NCI-H1417 treated with DMSO at 0.1 percent for 48 hours (cell line): Measurements from ENCODE around the gene DYNLT2.

Source experiments
- DNase-seq: peaks from one replicate; lab custom pipeline; 2025; lab: John Stamatoyannopoulos, UW

The DYNLT2 gene, protein sequence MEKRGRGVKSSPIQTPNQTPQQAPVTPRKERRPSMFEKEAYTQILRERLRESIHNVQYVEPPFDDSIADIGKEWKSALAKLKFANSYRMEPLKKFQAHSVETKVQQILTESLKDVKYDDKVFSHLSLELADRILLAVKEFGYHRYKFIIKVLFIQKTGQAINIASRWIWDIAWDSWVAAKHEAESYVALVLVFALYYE

DNA sequence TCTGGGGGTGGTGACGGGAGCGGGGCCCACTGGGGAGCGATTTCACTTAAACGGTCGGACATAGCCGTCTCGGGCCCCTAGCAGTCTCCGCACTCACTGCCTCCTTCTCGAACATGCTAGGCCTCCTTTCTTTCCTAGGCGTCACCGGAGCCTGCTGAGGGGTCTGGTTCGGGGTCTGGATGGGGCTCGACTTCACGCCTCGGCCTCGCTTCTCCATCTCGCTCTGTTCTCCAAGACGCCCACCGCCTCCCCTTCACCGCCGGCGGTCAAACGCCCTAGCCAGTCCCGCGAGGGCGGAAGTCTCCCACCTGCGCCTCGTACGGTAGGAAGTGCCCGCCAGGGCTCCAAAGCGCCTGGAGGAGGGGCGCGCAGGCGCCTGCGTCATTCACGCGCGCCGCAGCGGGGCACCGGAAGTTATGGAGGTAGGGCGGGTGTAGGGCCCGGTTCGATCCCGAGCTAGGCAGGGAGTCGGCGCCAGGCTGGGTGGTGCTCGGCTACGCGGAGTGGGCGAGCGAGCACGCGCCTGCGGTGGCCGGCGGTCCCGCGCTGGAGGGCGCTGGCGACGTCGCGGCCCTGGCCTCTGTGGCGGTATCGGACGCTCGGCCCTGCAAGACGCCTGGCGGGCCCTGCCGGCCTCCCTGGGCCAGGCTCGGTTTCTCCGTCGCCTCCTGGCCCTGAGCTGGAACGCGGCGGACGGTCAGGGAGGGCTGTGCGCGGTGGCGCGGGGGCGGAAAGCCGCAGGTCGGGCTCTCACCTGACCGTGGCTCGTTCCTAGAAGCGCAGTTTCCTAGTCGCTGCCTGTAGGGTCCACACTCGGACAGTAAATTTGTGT lies at the start of gene DYNLT2, which contains the start of gene ERMARD:
DYNLT2 (minus strand) TSS at position 331 of the 832 bp plus-strand sequence; CDS start at position 217, 114 bp downstream.
ERMARD (plus strand) TSS at position 381 of the 832 bp plus-strand sequence; CDS start at position 417, 36 bp downstream.
- DNase-seq = peak; percentile 87

DNA sequence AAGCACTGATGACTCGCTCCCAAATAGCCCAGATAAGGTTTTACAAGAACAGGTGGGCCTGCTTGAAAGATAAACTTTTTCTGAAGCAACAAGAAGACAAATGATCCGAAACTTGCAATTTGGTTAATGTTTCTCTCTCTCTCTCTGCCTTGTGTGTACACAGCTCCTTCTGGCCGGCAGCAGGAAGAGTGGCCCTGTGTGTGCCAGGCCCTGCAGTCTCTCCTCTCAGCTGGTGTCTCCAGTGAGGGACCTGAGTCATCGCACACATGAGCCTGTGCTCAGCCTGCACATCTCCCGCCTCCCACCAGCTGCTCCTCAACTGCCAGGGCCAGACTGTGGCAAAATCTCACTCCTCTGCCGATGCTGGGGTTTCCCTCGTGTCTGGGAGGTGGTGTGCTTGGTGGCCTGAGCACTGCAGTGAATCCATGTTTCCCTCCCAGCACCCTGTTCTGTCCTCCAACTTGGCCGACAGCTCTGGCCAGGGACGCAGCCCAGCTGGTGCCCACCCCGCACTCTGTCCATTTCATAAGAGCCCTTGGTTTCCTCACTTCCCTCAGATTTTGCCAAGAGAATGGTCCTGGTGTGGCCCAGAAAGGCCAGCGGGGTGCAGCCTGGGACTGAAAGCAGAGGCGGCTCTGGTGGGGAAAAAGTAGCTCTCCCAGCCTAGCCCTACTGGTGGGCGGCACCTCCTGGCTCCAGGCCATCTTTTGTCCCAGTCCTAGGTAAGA lies 49.5 kb upstream of the DYNLT2 start:
- DNase-seq = no peak

DNA sequence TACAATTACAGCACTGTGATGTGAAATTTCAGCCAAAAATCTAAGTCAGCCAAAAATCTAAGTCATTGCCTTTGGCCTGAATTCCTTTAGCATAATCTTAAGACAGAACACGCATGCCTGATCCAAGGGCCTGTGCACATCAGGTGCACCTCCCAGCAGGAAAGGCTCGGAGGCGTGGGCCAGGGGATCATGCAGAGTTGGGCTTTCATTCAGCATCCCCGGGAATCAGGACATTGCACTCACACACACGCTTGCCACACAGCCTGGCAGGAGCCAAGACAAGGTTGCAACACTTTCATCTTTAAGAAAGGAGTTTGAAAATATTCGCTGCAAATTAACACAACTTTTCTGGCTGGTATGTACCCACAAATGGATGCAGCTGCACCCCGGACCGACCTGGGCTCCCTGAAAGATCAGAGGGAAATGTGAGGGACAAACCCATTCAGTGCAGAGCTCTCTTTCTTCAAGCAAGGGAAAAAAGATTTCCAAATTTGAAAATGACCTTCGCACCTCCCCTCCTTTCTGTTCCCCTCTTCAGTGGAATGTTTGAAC lies 48.8 kb upstream of the DYNLT2 start:
- DNase-seq = no peak

DNA sequence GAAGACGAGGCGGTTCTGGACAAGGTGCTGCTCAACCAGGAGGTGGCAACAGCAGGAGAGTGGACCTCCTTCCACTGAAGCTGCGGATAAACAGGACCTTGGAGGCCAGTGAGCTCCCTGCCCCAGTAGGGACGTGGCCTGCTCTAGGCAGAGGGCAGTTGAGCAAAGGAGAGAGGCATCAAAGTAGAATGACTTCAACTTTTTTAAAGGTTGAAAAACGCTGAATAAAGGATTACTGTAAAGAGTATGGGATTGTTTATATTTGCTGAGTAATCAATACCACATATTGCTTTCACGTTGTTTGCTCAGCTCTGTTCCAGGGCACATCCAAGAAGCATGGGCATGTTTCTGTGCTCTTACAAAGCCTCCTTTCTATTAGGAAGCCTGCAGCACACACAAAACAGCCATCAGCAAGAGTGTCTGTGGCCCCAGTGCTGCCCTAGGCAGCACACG lies 48.1 kb upstream of the DYNLT2 start:
- no peak for DNase-seq

DNA sequence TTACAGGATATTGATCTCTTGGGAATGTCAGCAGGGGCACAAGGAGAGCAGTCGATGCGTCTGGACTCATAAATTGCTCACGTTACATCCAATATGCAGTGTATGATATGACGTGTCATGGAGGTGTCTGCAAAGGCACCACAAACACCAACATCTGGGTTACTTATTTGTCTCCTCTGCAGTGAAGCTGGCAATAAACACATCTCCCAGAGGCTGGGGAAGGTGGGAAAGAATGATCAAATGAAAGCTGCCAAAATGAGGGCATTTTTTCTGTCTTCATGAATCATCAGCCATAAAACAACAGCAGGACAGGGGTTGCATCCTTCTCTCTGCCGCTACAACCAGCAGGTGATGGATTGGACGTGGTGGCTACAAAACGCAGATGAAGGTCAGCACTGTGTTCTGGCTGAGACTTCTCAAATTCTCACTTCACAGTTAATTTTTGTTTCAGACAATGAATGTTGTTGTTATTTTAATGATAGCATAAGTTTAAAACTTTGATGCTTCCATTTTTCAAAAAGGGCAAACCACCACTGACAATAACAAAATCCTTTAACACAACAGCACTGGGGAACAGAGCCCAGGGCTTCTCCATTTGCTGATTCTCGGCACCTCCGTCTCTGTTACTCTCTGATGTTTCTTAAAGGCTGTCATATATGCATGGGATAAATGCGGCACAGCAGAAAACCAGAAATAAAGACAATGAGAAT lies 47.5 kb upstream of the DYNLT2 start:
- no peak for DNase-seq

DNA sequence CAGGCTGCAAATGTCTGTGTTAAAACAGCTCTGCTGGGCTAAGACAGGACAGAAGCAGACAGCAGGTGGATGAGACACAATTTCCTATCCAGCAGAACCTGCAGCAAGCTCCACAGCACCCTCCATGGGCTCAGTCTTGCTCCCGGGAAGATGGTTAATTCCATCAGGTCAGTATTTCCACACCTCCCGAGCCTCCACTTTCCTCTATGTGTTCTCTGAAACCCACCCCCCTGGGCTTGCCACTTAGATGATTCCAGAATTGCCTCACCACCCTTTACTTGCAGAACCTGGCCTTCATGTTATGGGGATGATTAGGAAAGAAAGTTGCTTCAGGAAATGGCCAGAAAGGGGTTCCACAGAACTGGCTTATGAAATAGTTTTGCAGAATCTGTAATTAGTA lies 43.8 kb upstream of the DYNLT2 start:
- DNase-seq = no peak

DNA sequence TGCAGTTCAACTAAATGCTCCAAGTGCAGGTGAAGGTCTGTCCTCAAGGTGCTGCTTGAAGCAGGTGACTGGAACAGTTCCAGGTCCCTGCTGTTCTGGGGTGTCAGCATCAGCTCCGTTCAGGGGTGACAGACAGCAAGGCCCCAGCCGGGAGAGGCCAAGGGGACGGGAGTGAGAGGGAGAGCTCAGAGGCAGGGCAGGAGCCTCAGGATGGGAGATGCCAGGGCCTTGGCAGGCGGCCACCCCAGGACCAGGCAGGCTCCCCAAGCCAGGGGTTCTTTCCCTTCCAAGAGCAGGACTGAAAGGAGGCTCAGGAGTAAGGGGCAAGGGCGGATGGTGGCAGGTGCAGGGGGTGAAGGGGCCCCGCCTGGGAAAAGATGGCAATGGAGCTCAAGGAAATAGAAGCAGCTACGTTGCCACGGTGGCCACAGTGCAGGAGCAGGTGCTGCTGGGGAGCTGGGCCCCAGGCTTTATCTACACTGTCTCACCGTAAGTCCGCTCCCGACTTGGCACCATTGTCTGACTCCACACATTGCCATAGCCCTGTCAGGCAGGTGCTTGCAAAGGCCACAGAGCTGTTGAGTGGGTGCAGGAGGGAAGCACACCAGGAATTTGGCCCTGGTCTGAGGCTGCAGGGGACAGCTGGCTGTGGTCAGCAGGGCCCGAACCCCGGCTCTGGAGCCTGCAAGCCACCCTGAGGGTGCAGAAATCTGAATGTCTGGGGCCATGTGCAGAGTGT lies 43.1 kb upstream of the DYNLT2 start:
- DNase-seq = no peak

DNA sequence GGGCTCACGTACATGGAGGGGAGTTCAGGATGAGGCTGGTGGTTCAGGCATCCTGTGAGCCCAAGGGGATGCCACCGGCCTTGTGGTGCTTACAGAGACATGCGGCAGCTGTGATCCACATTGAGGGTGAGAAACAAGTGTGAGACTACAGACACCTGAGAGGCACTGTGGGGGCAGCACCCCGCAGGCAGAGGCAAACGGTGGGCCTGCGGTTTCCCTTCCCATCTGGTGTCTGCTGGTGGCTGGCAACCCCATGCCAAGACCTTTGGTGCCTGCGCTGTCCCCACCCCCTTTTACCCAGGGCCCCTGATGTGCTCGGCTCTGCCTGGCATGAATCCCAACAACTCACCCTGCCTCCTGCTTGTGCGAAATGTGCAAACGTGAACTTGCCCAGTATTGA lies 42.0 kb upstream of the DYNLT2 start:
- no peak for DNase-seq

DNA sequence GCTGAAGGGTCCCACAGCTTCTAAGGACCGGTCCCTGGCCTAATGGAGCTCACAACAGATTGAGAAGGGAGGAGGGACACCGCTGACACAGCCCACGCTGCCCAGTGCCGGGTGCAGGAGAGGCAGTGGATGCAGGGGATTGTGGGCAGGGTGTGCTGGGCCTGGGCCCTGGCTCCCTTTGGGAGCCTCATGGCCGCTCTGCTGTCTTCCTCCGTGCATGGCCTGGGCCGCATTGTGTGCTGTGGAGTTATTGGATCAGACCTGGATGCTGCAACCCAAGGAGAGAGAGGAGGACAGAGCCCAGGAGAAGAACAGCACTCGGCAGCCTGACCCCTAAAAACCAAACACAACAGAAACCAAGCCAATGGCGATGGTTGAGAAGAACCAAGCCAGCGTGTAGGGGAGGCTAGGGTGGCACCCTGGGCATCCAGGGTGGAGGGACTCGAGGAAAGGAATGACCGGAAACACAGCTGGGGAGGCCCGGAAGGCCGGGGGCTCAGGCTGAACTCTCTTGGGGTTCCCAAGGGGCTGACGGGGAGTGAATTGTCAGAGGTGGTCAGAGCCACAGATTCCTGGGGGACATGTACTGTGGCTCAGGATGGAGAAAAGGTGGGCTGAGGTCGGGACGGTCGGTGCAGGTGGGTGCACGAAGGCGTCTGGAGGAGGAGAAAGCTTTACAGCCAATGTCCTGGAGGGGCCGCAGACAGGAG lies 41.1 kb upstream of the DYNLT2 start:
- DNase-seq = no peak

DNA sequence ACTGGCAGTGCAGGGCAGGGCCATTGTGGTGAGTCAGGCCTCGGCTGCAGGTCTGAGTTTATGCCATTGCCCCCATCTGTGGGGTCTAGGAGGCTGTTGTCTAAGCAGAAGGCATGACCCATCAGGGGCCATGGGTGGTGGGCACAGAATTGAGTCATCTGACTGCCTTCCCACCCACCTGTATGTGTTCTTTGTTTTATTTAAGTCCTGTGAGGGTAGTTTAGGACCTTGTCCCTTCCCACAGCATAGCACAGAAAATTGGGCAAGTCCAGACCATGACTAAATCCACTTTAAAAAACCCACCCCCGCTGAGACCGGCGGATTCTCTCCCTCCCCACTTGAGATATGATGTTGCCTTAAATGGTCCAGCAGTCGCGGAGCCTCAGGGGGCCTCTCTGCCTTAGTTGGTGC lies 40.4 kb upstream of the DYNLT2 start:
- DNase-seq = no peak

DNA sequence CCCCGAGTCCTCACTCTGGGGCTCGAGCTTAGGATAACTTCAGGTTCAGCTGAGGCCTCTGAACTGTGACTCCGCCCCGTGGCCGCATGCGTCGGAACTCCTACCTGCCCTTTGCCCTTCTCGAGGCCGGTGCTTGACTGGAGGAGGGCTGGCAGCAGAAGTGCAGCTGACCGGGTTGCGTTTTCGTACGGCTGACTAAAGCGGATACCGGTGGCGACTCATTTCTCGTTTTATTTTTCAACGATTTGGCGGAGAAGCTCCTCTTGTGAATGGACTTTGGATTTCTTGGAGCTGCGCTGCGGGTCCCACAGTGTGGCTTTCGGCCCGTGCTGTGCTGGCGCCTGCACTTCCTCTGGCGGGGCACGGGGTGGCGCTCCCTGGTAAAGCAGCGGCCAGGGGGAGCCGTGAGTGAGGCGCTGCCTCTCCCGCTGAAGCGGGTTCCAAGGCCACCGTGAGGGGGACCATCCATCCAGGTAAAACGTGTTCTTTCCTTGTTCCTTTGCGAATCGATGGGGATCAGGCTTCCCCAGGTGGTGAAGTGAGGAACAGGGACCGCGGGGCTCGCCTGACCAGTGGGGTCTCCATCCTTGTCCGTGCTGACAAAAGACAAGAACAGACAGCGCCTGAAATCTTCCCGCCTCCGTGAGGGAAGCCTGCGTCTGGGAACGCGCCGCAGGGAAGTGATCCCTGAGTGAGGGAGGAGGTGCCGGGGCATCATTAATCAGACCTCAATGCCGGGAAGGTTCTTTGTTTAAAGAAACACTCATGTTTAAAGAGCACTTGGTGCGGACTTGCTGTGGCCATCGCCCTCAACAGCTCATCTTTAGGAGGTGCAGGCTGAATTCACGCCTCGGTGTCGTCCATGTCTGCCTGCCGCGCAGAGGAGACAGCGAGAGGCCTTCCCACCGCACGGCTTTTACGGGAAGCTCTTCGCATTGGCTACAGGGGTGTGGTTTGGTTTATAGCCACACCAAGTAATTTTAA lies 38.9 kb upstream of the DYNLT2 start:
- DNase-seq = peak; percentile 83

DNA sequence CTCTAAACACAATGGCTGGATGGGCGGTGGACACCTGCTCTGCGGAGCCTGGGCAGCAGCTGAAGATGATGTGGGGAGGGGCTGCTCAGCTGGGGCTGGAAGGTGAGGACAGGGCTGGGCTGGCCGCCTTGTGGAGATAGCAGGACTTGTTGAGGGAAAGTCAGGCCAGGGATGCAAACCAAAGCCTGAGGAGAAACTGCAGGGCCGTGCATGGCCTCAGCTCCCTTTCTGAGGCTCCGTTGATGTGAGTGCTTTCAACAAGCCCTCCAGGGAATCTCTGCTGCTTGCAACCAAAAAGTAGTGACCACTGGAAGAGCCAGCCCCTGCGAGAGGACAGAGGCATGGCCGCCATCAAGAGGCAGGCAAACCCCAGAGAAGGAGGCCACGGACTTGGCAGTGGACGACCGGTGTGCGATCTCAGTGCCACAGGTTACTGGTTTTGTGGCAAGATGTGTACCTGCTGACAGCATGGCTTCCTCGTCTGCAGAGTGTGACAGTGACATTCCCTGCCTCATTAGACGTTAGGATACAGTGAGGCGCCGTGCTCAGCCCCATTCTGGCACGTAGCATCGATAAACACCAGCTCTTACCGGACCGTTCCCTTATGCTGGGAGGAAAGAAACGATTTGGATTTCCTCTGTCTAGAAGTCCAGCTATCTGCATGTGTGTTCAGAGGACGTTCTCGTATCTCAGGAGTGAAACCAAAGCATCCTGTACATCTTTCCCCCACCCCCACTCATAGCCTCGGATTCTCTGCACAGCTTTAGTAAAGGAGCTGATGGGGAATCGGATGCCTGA lies 38.0 kb upstream of the DYNLT2 start:
- DNase-seq = no peak

DNA sequence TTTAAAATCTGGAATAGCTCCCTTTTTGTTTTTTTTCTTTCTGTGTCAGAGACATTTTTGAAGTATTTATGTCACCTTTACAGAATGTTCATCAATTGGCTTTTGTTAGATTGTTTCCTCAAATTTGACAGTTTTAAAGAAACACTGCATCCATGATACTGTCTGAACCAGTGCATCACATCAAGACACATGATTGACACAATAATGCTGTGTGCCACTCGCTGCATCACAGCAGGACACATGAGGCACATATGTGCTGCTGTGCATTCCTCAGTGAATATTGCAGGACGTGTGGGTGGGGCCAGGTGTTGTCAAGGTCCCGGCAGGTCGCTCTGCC lies 37.4 kb upstream of the DYNLT2 start:
- DNase-seq = no peak

DNA sequence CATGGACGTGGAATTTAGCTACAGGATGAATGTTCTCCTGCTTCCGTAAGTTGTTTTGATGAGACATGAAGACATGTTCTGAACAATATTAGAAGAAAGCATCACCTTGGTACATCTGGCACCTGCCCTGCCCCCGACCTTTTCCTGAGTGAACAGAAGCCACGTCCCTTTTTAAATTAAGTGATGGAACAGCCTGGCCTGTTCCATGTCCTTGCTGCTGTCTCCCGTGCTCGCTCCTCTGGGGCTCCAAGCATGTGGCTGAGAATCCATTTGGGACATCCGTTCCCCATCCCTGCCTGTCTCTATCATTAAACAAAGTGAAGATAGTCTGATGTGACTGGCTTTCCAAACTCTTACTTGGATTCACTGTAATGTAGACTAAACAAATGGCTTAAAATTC lies 36.4 kb upstream of the DYNLT2 start:
- DNase-seq = no peak

DNA sequence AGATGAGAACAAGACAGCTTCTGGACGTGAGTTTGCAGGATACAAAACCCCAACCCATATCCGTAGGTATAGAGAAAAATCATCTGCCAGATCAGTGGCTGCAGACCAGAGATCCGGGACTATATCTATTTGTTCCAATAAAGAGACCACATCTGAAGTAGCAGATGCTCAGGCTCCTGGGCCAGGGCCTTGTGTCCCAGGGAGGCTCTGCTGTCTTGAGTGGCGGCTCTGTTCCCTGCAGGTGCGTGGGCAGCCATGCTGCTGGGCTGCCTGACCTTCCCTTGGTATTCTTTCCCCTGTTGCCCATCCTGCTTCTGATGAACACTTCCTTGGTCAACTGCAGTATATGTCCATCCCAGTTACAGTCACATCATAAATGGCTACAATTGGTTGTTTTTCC lies 35.0 kb upstream of the DYNLT2 start:
- DNase-seq = no peak

DNA sequence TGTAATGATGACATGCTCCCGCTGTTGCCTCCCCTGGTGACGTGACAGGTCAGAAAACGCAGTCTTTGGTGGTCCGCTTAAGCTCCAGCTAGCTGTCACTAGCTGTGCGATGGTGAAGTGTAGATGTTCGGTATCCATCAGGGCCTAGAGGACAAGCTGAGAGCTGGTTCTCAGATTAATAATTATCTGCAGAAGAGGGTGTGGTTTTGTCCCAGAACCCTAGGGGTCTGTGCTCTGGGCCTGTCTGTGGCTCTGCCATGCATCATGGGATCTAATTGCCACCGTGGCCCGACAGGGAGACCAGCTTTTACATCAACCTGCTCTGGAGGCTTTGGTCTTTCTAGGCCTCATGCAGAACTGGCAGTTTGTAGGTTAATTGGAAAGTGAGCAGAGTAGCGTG lies 34.2 kb upstream of the DYNLT2 start:
- DNase-seq = no peak

DNA sequence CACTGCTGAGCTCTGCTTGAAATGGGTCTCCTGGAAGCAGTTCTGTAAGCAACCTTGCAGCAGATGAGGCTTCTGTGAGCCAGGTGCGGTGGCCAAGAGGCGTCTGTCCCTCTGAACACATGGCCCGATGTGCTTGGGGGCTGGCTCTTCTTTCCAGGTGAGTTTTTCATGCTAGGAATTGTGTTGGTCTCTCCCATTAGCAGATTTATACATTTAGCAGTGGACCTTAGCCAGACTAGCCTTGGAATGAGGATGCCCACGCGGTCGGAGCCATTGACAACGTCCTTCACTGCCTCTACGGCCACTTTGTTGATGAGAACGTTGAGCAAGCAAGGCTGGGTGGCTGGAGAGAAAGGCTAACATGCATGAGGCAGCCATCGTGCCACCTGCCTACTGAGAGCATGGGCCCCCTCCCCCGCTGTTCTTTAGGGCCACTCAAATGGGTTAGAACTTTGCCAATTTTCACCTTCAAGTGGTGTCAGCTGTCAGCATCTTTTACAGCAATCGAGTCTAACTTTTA lies 33.5 kb upstream of the DYNLT2 start:
- DNase-seq = no peak
